Loucy (cell line): ENCODE measurements around the gene PDZD11.
A peak's percentile ranks its signal among the peaks of the same experiment; 100 is the strongest.

Experiments used
- H2AFZ ChIP-seq: fragments of 200-600 bp; sonication (generic); 2 replicates; pipeline ENCODE4 v1.6.0; 2016; ENCODE audit warnings: antibody characterized with exemption, mild to moderate bottlenecking, low read length, moderate library complexity
- H3F3A ChIP-seq: fragments of 200-600 bp; 2 replicates; pipeline ENCODE4 v1.6.0; 2016; ENCODE audit warnings: antibody characterized with exemption, low read depth, mild to moderate bottlenecking
- H3K27me3 ChIP-seq: fragments of 200-600 bp; sonication (generic); 2 replicates; pipeline ENCODE4 v1.6.1; 2014; ENCODE audit warnings: low read length, mild to moderate bottlenecking; ENCODE audit not compliant: insufficient read depth, poor library complexity, severe bottlenecking
- H3K36me3 ChIP-seq: fragments of 200-600 bp; sonication (generic); 2 replicates; pipeline ENCODE4 v1.6.1; 2016; ENCODE audit warnings: low read length; ENCODE audit not compliant: insufficient read depth
- H3K4me1 ChIP-seq: fragments of 200-600 bp; sonication (generic); 2 replicates; pipeline ENCODE4 v1.5.1; 2014; ENCODE audit warnings: low read length, mild to moderate bottlenecking; ENCODE audit not compliant: insufficient read depth, poor library complexity, severe bottlenecking
- H3K4me2 ChIP-seq: fragments of 200-600 bp; sonication (generic); 2 replicates; pipeline ENCODE4 v1.6.0; 2014; ENCODE audit warnings: antibody characterized with exemption, low read length, low read depth, mild to moderate bottlenecking; ENCODE audit not compliant: poor library complexity, severe bottlenecking
- H3K4me3 ChIP-seq: fragments of 200-600 bp; sonication (generic); 2 replicates; pipeline ENCODE4 v1.5.1; 2014; ENCODE audit warnings: low read length, mild to moderate bottlenecking, mixed read lengths; ENCODE audit not compliant: poor library complexity, severe bottlenecking
- H3K79me2 ChIP-seq: fragments of 200-600 bp; sonication (generic); 2 replicates; pipeline ENCODE4 v1.6.1; 2014; ENCODE audit warnings: low read length; ENCODE audit not compliant: insufficient read depth
- H3K9ac ChIP-seq: fragments of 200-600 bp; sonication (generic); 2 replicates; pipeline ENCODE4 v1.6.0; 2014; ENCODE audit warnings: mild to moderate bottlenecking, low read depth, low read length, moderate library complexity; ENCODE audit not compliant: poor library complexity, severe bottlenecking
- H3K9me2 ChIP-seq: fragments of 200-600 bp; sonication (generic); replicated peaks from 2 replicates; pipeline ENCODE4 v1.6.1; 2016; ENCODE audit warnings: low read depth, low read length, mixed read lengths
- H3K9me3 ChIP-seq: fragments of 200-600 bp; sonication (generic); 2 replicates; pipeline ENCODE4 v1.6.1; 2014; ENCODE audit warnings: mild to moderate bottlenecking, antibody characterized with exemption, low read length, low read depth; ENCODE audit not compliant: insufficient read depth
- H4K20me1 ChIP-seq: fragments of 200-600 bp; sonication (generic); 2 replicates; pipeline ENCODE4 v1.6.0; 2014; ENCODE audit warnings: antibody characterized with exemption, low read length, mild to moderate bottlenecking; ENCODE audit not compliant: insufficient read depth, poor library complexity, severe bottlenecking
- CTCF ChIP-seq: fragments of 200-600 bp; sonication (generic); conservative IDR thresholded peaks from 2 replicates; pipeline ENCODE4 v1.5.1; 2014; ENCODE audit warnings: mild to moderate bottlenecking, antibody characterized with exemption, low read length
- EZH2phosphoT487 ChIP-seq: fragments of 200-600 bp; IDR thresholded peaks from 2 replicates; pipeline ENCODE4 v1.6.1; 2018; ENCODE audit warnings: antibody characterized with exemption, mild to moderate bottlenecking, moderate library complexity, borderline replicate concordance

Gene PDZD11

GRCh38 chrX:70268034-70268433 is 21.7 kb downstream of the PDZD11 start, which contains the start of gene ARR3:
Gene ARR3, plus strand, starts transcription at chrX:70268334. Its CDS starts 1,052 bp downstream, at chrX:70269386.
- H2AFZ ChIP-seq = no peak within 1 kb of the TSS
- H3K9me2 ChIP-seq = no peaks in the 10 kb centered on the region
- H3K27me3 ChIP-seq = no peaks in the 10 kb centered on the region
- H3F3A ChIP-seq = no peaks in the 10 kb centered on the region
- H3K9ac ChIP-seq = no peak within 1 kb of the TSS
- no peaks in the 10 kb centered on the region for H4K20me1 ChIP-seq
- no peaks in the 10 kb centered on the region for H3K36me3 ChIP-seq
- no peak within 1 kb of the TSS for H3K4me3 ChIP-seq
- TF ChIP-seq CTCF (no peak), EZH2phosphoT487 (no peak)
- H3K4me2 ChIP-seq = no peak within 1 kb of the TSS
- H3K4me1 ChIP-seq = no peaks in the 10 kb centered on the region
- H3K9me3 ChIP-seq = no peaks in the 10 kb centered on the region
- H3K79me2 ChIP-seq = no peaks in the 10 kb centered on the region

- no peak overlapping the region for H2AFZ ChIP-seq
- TF ChIP-seq EZH2phosphoT487 (no peak), CTCF (no peak)
- H3K9me3 ChIP-seq = no peaks in the 10 kb centered on the region
- no peaks in the 10 kb centered on the region for H3K36me3 ChIP-seq
- no peak overlapping the region for H3K4me3 ChIP-seq
- no peaks in the 10 kb centered on the region for H4K20me1 ChIP-seq
- H3K9ac ChIP-seq = no peak overlapping the region
- H3K79me2 ChIP-seq = no peaks in the 10 kb centered on the region
- no peak overlapping the region for H3K4me2 ChIP-seq
- no peaks in the 10 kb centered on the region for H3K27me3 ChIP-seq
- no peaks in the 10 kb centered on the region for H3K9me2 ChIP-seq
- H3K4me1 ChIP-seq = no peaks in the 10 kb centered on the region
- H3F3A ChIP-seq = no peaks in the 10 kb centered on the region
These were observed 24.9 kb downstream of the PDZD11 start for GRCh38 chrX:70264784-70265183.

GRCh38 chrX:70262952-70263567 is 26.7 kb downstream of the PDZD11 start:
- TF ChIP-seq CTCF = peak; percentile 59
- TF ChIP-seq EZH2phosphoT487 = no peak
- Histone ChIP-seq H3K36me3 (no peaks in the 10 kb centered on the region), H3K4me3 (no peak overlapping the region), H3K9me2 (no peaks in the 10 kb centered on the region), H2AFZ (no peak overlapping the region), H3F3A (no peaks in the 10 kb centered on the region), H3K4me1 (no peaks in the 10 kb centered on the region), H3K9ac (no peak overlapping the region), H3K27me3 (no peaks in the 10 kb centered on the region), H3K9me3 (no peaks in the 10 kb centered on the region), H4K20me1 (no peaks in the 10 kb centered on the region), H3K4me2 (no peak overlapping the region), H3K79me2 (no peaks in the 10 kb centered on the region)
